ENCODE measurements around the gene DYNLT2. TPM values are rescaled to one million over a fixed set of nuclear protein-coding genes. Genes with fewer than 3 reads are reported as not detected.

The DYNLT2 gene
- total RNA-seq: 1 to 10 TPM; 1.5 to 2.4 (median 2.3) TPM
- long read RNA-seq, donor 1, partial matches to known transcripts: 0 of 3 reads
- long read RNA-seq, donor 1, other reads (novel, unspliced or antisense): 0 of 3 reads
- long read RNA-seq, donor 2, partial matches to known transcripts: 0 of 3 reads
- long read RNA-seq, donor 2, other reads (novel, unspliced or antisense): 0 of 3 reads

GRCh38 chr6:169751242-169752073 lies at the start of gene DYNLT2, which contains the start of gene ERMARD:
Gene DYNLT2 (minus strand): TSS chr6:169751572. CDS start chr6:169751458, 114 bp downstream.
Gene ERMARD (plus strand): TSS chr6:169751622. CDS start chr6:169751658, 36 bp downstream.
- DNase-seq (peak; percentile 95 to 97 (median 96)), ATAC-seq (peak; percentile 100)
- Histone ChIP-seq H3K4me3 (peak within 1 kb of the TSS; percentile 45), H3K9me3 (no peaks in the 10 kb centered on the region), H3K36me3 (ENCODE audit: low read depth) (no peaks in the 10 kb centered on the region), H3K4me1 (ENCODE audit: low read depth) (peaks cover 15% of the 10 kb centered on the region)
- intact Hi-C loops (cut with DNase I, micrococcal nuclease): no loop called here
- TF ChIP-seq CTCF (IDR thresholded peaks at IDR 0.05): no peak

GRCh38 chr6:169800668-169801395 lies 49.5 kb upstream of the DYNLT2 start:
- no peak for TF ChIP-seq CTCF (IDR thresholded peaks at IDR 0.05)
- intact Hi-C loops (cut with DNase I, micrococcal nuclease): no loop called here
- DNase-seq (peak in 2 of 3 donors; percentile 47 to 72), ATAC-seq (peak; percentile 96)
- Histone ChIP-seq H3K36me3 (ENCODE audit: low read depth) (no peaks in the 10 kb centered on the region), H3K9me3 (no peaks in the 10 kb centered on the region), H3K4me1 (ENCODE audit: low read depth) (peaks cover 14% of the 10 kb centered on the region), H3K4me3 (no peak overlapping the region)

GRCh38 chr6:169800116-169800667 lies 48.8 kb upstream of the DYNLT2 start:
- intact Hi-C loops (cut with DNase I, micrococcal nuclease): no loop called here
- H3K4me1 ChIP-seq (ENCODE audit: low read depth): peaks cover 14% of the 10 kb centered on the region
- no peak for TF ChIP-seq CTCF (IDR thresholded peaks at IDR 0.05)
- no peaks in the 10 kb centered on the region for H3K9me3 ChIP-seq
- no peak for DNase-seq
- ATAC-seq: peak; percentile 29
- H3K36me3 ChIP-seq (ENCODE audit: low read depth): no peaks in the 10 kb centered on the region
- no peak overlapping the region for H3K4me3 ChIP-seq

- ATAC-seq: no peak
- Histone ChIP-seq H3K4me1 (ENCODE audit: low read depth) (peaks cover 14% of the 10 kb centered on the region), H3K9me3 (no peaks in the 10 kb centered on the region), H3K4me3 (no peak overlapping the region), H3K36me3 (ENCODE audit: low read depth) (no peaks in the 10 kb centered on the region)
- DNase-seq: no peak
- intact Hi-C loops (cut with DNase I, micrococcal nuclease): no loop called here
- no peak for TF ChIP-seq CTCF (IDR thresholded peaks at IDR 0.05)
Measured at GRCh38 chr6:169799474-169799926, 48.1 kb upstream of the DYNLT2 start.

GRCh38 chr6:169798764-169799473 lies 47.5 kb upstream of the DYNLT2 start:
- intact Hi-C loops (cut with DNase I, micrococcal nuclease): no loop called here
- ATAC-seq: no peak
- no peak for TF ChIP-seq CTCF (IDR thresholded peaks at IDR 0.05)
- Histone ChIP-seq H3K4me3 (no peak overlapping the region), H3K9me3 (no peaks in the 10 kb centered on the region), H3K4me1 (ENCODE audit: low read depth) (peaks cover 14% of the 10 kb centered on the region), H3K36me3 (ENCODE audit: low read depth) (no peaks in the 10 kb centered on the region)
- no peak for DNase-seq

All from mucosa of descending colon (tissue), 3 donors.